UCSD-AML1 (cell line): ENCODE results near the gene ANO9.
"Not testable (repeated sequence)": the region's sequence is repeated elsewhere in the genome, so short reads cannot be mapped to it uniquely, and the experiment has no call there.

Source experiments
- DNase-seq: peaks from one replicate; lab custom pipeline; 2025; ENCODE audit not compliant: unreplicated experiment; lab: John Stamatoyannopoulos, UW

Gene ANO9

DNA sequence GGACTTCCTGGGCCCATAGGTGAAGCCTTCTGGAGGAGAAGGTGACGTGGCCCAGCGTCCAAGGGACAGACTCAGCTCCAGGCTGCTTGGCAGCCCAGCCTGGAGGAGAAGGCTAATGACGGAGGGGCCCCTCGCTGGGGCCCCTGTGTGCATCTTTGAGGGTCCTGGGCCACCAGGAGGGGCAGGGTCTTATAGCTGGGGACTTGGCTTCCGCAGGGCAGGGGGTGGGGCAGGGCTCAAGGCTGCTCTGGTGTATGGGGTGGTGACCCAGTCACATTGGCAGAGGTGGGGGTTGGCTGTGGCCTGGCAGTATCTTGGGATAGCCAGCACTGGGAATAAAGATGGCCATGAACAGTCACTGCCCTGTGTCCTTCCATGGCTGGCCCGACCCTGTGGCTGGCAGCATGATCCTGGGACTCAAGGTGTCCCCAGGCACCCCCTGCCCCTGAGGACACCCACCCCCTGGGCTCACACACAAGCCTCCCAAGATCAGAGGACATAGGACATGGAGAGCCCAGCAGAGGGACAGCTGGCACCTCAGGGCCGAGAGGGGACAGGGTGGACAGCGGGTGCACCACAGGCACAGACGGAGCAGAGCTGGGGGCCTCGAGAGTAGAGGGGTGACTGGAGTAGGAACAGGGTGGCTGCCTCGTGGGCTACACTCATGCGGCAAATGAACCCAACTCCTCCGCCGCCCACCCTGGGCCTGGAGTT, 37.1 kb downstream of the ANO9 start:
- DNase-seq, result no peak

- no peak for DNase-seq
These were observed 37.9 kb downstream of the ANO9 start for GRCh38 chr11:403761-404431.

DNA sequence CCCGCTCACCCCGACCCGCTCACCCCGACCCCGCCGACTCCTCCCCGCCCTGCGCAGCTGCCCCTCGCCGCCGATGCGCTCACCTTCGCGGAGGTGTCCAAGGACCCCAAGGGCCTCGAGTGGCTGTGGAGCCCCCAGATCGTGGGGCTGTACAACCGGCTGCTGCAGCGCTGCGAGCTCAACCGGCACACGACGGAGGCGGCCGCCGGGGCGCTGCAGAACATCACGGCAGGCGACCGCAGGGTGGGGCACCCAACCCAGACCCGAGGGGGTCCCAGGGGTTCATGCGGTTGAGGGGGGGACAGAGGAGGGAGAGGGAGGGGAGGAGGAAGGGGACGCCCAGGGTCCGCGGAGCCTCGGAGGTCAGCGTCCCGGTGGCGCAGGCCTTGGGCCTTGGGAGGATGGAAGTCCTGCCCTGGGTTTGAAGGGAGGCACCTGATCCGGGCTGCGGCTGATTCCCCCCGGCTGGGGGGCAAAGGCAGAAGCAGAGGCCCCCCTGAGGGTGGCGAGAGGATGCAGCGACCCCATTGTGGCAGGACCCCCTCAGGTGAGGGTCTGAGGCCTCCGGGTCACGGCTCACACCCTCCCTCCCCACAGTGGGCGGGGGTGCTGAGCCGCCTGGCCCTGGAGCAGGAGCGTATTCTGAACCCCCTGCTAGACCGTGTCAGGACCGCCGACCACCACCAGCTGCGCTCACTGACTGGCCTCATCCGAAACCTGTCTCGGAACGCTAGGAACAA, 38.6 kb downstream of the ANO9 start:
- no peak for DNase-seq

DNA sequence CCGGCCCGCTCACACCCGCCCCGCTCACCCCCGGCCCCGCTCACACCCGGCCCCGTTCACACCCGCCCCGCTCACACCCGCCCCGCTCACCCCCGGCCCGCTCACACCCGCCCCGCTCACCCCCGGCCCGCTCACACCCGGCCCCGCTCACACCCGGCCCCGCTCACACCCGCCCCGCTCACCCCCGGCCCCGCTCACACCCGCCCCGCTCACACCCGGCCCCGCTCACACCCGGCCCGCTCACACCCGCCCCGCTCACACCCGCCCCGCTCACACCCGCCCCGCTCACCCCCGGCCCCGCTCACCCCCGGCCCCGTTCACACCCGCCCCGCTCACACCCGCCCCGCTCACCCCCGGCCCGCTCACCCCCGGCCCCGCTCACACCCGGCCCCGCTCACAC, 40.6 kb downstream of the ANO9 start:
- DNase-seq, result not testable (repeated sequence)

DNA sequence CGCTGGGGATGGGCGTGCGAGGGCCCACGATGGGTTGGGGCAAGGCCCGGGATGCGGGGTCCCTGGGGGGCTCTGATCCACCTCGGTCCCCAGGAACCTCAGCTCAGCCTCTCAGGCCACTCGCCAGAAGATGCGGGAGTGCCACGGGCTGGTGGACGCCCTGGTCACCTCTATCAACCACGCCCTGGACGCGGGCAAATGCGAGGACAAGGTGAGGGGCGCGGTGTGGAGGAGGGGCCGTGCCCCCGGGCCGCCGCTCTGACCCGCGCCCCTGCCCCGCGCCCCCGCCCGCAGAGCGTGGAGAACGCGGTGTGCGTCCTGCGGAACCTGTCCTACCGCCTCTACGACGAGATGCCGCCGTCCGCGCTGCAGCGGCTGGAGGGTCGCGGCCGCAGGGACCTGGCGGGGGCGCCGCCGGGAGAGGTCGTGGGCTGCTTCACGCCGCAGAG, 41.5 kb downstream of the ANO9 start:
- no peak for DNase-seq

- DNase-seq, result no peak
These were observed 42.0 kb downstream of the ANO9 start for GRCh38 chr11:399731-400211.

DNA sequence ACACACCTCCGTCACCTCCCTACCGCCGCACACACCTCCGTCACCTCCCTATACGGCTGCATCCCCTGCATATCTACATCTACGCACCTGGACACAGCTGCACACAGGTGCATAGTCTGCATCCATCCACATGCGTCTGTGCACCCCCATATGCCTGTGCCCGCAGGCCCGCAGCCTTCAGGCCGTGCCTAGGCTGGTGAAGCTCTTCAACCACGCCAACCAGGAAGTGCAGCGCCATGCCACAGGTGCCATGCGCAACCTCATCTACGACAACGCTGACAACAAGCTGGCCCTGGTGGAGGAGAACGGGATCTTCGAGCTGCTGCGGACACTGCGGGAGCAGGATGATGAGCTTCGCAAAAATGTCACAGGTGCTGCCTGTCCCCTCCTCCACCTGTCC, 43.0 kb downstream of the ANO9 start:
- DNase-seq, result no peak

- DNase-seq, result peak; percentile 86
These were observed 44.8 kb downstream of the ANO9 start for GRCh38 chr11:396948-397548.

GRCh38 chr11:396511-396947, 45.3 kb downstream of the ANO9 start:
- peak; percentile 70 for DNase-seq

DNA sequence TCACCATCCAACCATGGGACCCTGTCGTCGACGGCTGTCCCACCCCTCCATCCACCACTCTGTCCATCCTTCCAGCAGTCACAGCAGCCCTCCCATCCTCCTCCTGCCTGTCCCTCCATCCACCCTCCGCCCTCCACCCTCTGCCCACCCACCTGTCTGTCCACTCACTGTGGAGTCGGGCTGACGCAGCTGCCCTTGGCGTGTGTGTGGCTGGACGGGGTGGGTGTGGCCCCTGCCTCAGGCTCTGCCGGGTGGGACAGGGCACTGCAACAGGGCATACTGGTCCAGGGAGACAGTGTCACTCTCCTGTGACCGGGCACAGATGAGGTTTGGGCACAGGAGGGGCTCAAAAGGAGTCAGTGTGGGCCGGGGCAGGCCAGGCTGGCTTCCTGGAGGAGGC, 45.9 kb downstream of the ANO9 start:
- DNase-seq, result no peak

DNA sequence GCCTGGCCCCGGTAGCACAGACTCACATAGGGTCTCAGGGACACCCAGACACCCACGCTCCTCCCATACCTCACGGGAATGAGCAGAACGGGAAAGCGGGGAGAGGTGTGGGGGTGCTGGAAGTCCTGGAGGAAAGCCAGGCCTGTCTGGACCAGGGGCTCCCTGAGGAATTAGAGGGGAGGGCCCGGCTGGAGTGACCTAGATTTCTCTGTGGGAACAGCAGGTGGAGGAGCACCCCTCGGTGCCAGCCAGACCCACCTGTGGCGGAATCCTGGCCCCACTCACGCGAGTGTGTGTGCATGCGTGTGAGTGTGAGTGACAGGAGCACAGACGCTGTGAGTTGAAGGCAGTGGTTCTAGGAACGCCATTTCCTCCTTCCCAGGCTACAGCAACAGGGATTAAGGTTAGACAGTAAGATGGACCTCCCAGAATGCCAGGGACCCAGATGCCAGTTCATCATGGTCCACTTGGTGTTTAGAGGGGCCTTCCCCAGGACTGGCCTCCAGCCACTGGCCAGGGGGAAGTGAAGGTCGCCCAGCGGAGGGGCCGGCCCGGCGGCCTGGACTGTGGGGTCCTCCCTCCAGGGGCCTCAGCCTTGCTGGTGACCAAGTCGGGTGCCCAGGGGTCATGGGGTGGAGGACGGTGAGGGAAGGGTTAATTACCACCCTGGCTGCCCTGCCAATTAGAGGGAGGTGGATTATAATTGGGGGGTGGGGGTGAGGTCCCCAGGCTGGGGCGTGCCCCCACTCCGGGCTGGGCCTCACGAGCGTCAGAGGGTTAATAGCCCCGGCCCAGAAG, 46.8 kb downstream of the ANO9 start:
- DNase-seq, result no peak

DNA sequence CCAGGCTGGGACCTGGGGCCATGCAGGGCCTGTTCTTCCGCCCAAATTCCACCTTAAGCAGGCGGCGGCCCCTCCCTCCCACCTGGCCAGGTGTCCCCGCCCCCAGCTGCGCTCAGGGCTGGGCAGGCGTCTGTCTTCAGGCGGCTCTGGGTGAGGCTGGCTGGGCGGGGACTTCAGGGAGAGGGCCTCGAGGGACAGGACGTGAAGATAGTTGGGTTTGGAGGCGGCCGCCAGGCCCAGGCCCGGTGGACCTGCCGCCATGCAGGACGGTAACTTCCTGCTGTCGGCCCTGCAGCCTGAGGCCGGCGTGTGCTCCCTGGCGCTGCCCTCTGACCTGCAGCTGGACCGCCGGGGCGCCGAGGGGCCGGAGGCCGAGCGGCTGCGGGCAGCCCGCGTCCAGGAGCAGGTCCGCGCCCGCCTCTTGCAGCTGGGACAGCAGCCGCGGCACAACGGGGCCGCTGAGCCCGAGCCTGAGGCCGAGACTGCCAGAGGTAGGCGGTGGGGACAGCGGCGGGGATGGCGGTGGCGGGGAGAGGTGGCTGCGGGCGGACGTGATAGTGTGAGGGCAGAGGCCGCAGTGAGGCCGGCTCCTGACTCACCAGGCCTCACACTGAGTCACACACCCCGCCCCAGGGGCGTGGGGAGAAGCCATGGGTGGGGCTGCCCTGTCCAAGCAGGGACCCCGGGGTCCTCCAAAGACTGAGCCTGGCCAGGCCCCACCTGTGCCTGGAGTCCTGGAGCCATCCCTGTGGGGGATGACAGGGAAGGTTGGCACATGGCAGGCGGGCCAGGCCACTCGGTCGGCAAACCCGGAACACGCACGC, 47.6 kb downstream of the ANO9 start, which contains the start of gene PKP3:
Gene PKP3, plus strand, starts transcription at position 176 of the 824 bp plus-strand sequence. Its CDS starts 84 bp downstream, at position 260.
- DNase-seq, result no peak

DNA sequence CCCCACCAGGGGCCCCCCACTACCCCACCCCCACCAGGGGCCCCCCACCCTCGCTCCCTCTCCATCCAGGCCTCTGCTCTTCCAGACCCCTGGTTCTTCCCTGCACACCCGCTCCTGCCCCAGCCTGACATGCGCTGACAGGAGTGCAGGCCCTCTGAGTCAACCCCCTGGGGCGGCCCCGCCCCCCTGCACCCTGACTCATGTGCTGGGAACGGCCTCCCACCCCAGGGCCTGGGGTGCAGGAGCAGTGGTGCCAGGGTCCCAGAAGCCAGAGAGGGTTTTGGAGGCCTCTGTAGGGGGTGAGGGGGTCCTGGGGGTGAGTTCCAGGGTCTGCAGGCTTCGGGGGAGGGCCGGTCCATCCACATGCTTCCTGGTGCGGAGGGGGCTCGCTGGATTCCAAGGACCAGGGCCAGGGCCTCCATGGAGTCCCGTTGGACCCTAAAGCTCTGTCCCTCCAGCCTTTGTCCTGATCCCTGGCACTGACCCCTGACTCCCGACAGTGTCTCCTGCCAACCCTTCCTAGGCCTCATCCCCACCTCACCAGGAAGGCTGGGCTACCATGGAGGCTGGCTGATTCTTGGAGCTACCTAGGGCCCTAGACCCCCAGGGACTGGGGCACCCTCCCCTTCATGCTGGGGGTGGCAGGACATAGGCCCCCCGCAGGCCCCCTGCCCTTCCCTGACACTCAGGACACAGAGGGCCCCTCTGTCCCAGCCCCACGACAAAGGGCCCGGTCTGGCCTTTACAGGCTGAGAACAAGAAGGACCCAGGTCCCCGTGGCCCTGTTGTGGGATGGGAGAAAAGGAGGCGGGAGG, 48.4 kb downstream of the ANO9 start:
- no peak for DNase-seq

GRCh38 chr11:392102-392777, 49.6 kb downstream of the ANO9 start:
- no peak for DNase-seq

- no peak for DNase-seq
These were observed 50.4 kb downstream of the ANO9 start for GRCh38 chr11:391117-392017.

DNA sequence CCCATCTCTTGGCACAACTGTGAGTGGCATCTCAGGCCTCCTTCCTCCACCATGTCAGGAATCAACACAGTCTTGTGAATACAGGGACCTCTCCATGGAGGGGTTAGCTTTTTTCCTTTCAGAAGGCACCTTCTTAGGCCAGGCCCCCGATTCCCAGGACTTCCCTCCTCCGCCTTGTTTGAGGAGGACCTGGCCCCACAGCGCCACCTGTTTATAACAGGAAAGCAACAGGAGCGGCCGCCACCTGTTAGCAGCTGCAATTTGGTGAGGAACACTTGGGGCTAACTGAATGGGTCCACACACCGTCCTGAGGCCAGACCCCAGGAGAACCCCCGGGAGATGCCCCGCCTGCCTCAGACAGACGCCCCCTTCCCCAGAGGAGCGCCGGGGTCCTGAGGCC, 51.6 kb downstream of the ANO9 start:
- no peak for DNase-seq

- DNase-seq, result not testable (repeated sequence)
These were observed 52.4 kb downstream of the ANO9 start for GRCh38 chr11:389369-389768.
